Activated CD8-positive, alpha-beta memory T cell treated with anti-CD3 and anti-CD28 coated beads, Interleukin-2, amount 10 ng/mL, durations not matched to agents 7 days and 5 days (primary cell): ENCODE results near the gene SEC22A. TPM values are rescaled to one million over a fixed set of nuclear protein-coding genes. Genes with fewer than 3 reads are reported as not detected.

Experiments
- ATAC-seq: fragments of 150-1000 bp; cut with Tn5 transposase; one replicate; pipeline ENCODE4 v1.10.0; 2021; ENCODE audit warnings: moderate library complexity
- CTCF ChIA-PET: fragments of 350-600 bp; sonication (Branson Sonifier 250); formaldehyde crosslinking; loops from one replicate; lab custom pipeline; 2021; ENCODE audit warnings: antibody characterized with exemption; lab: Charles Lee
- DNase-seq: peaks from one replicate; pipeline ENCODE4 v3.0.0-alpha.2; 2020
- H3K27ac Mint-ChIP-seq: one replicate; pipeline ENCODE4 v1.8.0; 2021; ENCODE audit warnings: mild to moderate bottlenecking, mixed read lengths
- H3K27me3 Mint-ChIP-seq: one replicate; pipeline ENCODE4 v1.8.0; 2021; ENCODE audit warnings: mixed read lengths
- H3K36me3 Mint-ChIP-seq: one replicate; pipeline ENCODE4 v1.8.0; 2021; ENCODE audit warnings: mild to moderate bottlenecking, mixed read lengths
- H3K4me1 Mint-ChIP-seq: one replicate; pipeline ENCODE4 v1.8.0; 2021; ENCODE audit warnings: mixed read lengths
- H3K4me3 Mint-ChIP-seq: one replicate; pipeline ENCODE4 v1.8.0; 2021; ENCODE audit warnings: mild to moderate bottlenecking, moderate library complexity, mixed read lengths
- H3K9me3 Mint-ChIP-seq: one replicate; pipeline ENCODE4 v1.8.0; 2022; ENCODE audit warnings: low read depth, mixed read lengths
- total RNA-seq, 2 experiments: library from RNA; stranded (reverse); gene quantifications; one replicate each; pipeline ENCODE4 v1.2.3, GENCODE V29; 2021

SEC22A gene, protein sequence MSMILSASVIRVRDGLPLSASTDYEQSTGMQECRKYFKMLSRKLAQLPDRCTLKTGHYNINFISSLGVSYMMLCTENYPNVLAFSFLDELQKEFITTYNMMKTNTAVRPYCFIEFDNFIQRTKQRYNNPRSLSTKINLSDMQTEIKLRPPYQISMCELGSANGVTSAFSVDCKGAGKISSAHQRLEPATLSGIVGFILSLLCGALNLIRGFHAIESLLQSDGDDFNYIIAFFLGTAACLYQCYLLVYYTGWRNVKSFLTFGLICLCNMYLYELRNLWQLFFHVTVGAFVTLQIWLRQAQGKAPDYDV
- total RNA-seq, result 10 to 100 TPM; 14.5 to 15.2 TPM

DNA sequence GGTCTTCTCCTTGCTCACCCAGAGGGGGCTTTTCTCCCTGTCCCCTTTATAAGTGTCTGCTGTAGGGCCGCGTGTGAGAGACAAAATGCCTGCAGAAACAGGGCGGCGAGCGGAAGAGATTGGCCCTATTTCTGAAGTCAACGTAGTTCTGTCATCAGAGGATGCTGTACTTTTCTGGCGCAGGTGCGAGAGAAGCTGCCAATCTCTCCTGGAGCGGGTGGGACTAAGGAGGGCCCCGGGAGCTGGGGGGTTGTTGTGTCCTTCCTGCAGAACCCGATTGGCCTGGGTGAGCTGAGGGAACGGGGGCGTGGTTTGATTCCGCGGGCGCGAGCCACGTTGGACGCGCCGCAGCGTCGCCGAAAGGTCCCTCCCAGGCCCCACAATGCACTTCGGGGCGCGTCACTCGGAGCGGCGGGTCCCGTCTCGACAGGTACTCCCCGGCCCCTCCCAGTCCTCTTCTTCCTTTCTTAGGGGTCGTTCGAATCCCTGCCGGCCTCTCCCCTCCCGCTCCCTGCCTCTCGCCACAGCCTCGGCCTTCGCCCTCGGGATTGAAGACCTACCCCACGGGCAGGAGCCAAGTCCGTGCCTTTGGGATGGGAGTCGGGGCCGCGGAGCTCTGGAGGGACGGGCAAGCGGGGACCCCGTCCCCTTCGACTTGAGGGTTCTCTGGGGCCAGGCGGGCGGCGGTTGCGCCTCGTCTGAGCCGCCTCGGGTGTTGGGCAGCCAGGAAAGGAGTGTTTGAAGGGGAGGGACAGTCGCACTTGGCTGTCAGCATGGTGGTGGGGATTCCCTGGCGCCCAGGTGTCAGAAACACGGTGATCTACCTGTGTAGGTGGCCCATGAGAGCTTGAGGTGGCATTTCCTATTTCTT lies at the start of gene SEC22A:
TSS of gene SEC22A (plus strand) at position 387 of the 871 bp plus-strand sequence. CDS start 7,275 bp downstream, outside the sequence.
- Mint-ChIP-seq H3K27ac (peak within 1 kb of the TSS; percentile 94), H3K36me3 (peaks cover under 1% of the 10 kb centered on the region), H3K4me3 (peak within 1 kb of the TSS; percentile 86), H3K9me3 (peaks cover 5% of the 10 kb centered on the region), H3K27me3 (peaks cover 3% of the 10 kb centered on the region), H3K4me1 (peaks cover 26% of the 10 kb centered on the region)
- ATAC-seq (peak; percentile 99), DNase-seq (peak; percentile 98)
- CTCF ChIA-PET, result interaction anchor here (1.0 to 1.1 kb wide), 2 partner anchors 13 to 408 kb away, joined by 3 to 4 read pairs; partner anchors contain the start of gene HSPBAP1

DNA sequence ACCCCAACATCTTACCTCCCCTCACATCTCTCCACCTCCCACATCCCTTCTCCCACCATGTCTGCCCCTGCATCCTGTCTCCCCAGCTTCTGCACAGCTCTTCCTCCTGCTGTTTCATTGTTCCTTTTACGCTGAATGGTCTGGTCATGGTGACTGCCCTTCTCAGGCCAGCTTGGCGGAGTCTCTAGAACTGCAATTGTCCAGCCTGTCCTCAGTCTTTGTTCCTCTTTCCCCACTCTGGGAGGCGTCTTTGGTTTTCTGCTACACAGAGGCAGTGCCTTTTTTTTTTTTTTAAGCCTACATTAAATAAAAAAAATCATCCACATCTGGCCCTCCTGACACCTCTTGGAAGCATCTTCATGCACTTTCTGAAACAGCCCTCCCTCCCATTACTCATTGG lies 49.1 kb upstream of the SEC22A start:
- DNase-seq, result peak; percentile 22
- no peaks in the 10 kb centered on the region for H3K4me1 Mint-ChIP-seq
- no peak for ATAC-seq
- no peaks in the 10 kb centered on the region for H3K9me3 Mint-ChIP-seq
- CTCF ChIA-PET, result no interaction called here
- H3K27me3 Mint-ChIP-seq, result no peaks in the 10 kb centered on the region
- H3K4me3 Mint-ChIP-seq, result no peak overlapping the region
- H3K36me3 Mint-ChIP-seq, result peaks cover 28% of the 10 kb centered on the region
- H3K27ac Mint-ChIP-seq, result no peak overlapping the region

DNA sequence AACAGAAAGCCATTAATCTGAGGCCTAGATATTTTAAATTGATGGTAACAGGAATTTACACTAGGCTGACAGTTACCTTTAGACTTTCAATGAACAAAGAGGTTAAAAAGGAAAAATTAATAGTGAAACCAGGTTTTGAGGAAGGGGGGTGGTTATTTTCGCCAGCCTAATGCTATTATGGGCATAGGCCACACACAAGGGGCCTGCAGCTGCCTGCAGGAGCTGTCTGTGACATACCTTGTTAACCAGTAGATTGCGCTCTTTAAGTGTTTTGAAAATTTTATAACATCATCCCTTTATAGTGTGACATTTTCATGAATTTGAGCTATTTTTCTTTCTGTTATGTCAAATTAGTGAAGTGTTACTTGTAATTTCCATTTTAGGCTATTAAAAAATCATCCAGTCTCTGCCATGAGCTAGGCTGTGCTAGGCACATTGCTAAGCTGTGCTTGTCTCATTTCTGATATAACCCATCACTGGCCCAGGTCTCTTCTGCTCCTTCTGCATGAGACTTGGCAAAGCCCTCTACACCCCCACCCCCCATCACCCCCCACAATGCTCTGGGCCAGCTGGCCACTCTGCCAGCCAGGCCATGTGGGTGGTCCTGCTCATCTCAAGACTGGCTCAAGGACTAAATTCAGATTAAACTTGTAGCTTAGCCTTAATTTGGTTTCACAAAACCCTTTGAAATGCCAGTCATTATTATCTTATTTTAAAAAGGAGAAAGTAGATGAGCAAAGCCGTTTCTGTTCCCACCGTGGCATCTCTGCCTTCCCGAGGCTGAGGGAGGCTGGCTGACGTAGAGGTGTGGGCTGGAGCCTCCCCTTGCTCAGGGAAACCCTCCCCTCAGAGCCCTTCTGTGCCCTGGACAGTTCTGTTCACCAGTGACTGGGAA lies 48.4 kb upstream of the SEC22A start:
- CTCF ChIA-PET, result no interaction called here
- H3K4me3 Mint-ChIP-seq, result no peak overlapping the region
- H3K4me1 Mint-ChIP-seq, result no peaks in the 10 kb centered on the region
- H3K27ac Mint-ChIP-seq, result no peak overlapping the region
- H3K27me3 Mint-ChIP-seq, result no peaks in the 10 kb centered on the region
- H3K9me3 Mint-ChIP-seq, result no peaks in the 10 kb centered on the region
- ATAC-seq (no peak), DNase-seq (peak; percentile 21)
- H3K36me3 Mint-ChIP-seq, result peaks cover 28% of the 10 kb centered on the region

DNA sequence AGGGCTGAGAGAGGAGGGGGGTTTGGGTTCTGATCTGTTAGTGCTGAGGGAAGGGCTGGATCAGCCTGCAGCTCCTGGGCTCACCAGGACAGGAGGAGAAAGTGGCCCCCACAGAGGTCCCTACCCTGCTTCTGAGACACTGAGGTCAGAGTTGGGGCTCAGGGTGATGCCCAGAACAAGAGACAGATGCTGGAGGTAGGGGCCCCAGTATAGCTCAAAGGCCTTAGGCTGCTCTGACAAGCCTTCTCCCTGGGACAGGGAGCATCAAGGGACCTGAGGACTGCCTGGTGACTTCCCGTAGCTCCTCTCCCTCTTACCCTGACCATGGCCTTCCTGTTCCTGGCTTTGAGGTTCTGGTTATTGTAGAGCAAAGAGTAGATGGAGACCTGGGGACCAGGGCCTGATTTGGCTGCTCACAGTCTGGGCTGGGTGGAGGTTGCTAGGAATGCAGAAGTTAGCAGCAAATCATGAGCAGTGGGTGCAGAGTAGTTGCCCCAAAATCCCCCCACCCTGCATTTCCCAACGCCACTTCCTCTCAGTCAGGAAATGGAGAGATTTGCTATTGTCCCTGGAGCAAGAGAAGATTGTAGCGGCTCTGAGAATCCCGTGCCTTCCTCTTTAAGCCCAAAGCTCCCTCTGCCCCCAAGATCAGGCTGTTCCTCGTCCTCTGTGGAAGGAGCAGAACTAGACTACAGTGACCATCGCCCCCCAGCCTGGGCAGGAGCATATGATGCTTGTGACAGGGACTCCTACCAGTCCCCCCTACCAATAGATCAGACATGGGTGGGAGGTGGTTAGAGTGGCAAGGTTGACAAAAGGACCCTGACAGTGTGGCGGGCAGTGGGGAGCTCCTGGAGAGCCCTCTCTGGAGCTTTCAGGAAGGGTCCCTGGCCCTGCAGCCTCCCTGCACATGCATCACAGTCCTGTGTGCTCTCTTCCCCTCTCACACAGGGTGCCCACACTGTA lies 47.4 kb upstream of the SEC22A start:
- Mint-ChIP-seq H3K36me3 (peaks cover 20% of the 10 kb centered on the region), H3K4me1 (no peaks in the 10 kb centered on the region), H3K4me3 (no peak overlapping the region), H3K27me3 (no peaks in the 10 kb centered on the region), H3K9me3 (no peaks in the 10 kb centered on the region), H3K27ac (no peak overlapping the region)
- ATAC-seq (no peak), DNase-seq (peak; percentile 25)
- CTCF ChIA-PET, result no interaction called here

DNA sequence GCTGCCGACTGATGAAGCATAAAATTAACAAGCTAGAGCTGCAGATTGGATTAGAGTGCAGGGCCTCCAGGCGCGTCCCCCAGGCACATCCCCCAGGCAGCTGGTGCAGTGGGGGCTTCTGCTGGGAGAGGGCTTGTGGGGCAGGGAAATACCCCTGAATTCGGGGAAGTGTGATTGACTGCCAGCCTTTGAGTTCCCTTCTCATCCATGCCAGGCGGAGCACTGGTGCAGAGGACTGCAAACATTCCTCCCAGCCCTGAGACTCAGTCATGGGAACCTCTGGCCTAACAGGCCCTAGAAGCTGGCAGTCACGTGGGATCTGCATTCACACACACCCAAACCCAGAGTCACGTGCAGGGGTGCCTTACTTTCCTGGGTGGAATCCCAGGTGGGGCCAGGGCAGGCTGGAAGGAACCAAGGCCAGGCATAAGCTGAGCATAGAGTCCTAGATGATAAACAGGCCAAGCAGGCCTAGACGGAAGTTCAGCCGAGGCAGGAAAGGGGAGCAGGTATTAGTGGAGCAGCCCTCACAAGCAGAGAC lies 46.2 kb upstream of the SEC22A start:
- Mint-ChIP-seq H3K27ac (no peak overlapping the region), H3K36me3 (peaks cover 7% of the 10 kb centered on the region), H3K4me3 (no peak overlapping the region), H3K4me1 (no peaks in the 10 kb centered on the region), H3K27me3 (no peaks in the 10 kb centered on the region), H3K9me3 (no peaks in the 10 kb centered on the region)
- no peak for ATAC-seq
- peak; percentile 33 for DNase-seq
- CTCF ChIA-PET, result no interaction called here

DNA sequence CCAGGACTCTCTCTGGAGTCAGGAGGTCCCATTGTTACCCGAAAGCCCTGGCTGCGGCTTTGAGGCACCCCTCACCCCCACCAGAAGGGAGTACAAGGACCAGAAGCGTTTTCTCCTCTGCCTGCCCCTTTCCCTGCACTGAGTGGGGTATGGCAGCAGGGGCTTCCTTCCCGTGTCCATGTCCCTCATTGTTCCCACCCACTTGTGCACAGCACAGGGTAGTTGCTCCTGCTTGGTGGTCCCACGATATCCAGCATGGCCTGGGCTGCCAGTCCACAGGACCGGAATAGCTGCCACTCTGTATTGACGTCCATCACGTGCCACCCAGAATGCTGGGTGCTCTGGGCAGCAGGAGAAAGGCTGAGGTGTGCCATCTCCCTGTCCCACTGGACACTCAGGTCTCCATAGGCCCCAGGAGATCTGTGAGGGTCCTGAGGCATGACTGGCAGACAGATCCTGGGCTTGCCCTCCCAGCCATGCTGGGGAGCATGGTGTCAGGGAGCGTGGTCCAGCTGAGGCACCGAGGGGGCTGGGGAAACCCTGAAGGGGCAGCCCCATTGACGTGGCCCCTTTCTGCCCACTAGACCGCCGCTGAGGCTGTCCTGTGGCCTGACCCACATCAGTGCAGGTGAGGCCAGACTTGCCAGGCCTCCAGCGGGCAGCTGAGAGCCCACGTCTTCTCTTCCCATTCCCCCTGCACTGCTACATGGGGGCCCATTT lies 45.3 kb upstream of the SEC22A start:
- ATAC-seq (no peak), DNase-seq (peak; percentile 32)
- no peaks in the 10 kb centered on the region for H3K9me3 Mint-ChIP-seq
- no peaks in the 10 kb centered on the region for H3K4me1 Mint-ChIP-seq
- H3K27ac Mint-ChIP-seq, result no peak overlapping the region
- no peaks in the 10 kb centered on the region for H3K36me3 Mint-ChIP-seq
- CTCF ChIA-PET, result no interaction called here
- H3K4me3 Mint-ChIP-seq, result no peak overlapping the region
- no peaks in the 10 kb centered on the region for H3K27me3 Mint-ChIP-seq

DNA sequence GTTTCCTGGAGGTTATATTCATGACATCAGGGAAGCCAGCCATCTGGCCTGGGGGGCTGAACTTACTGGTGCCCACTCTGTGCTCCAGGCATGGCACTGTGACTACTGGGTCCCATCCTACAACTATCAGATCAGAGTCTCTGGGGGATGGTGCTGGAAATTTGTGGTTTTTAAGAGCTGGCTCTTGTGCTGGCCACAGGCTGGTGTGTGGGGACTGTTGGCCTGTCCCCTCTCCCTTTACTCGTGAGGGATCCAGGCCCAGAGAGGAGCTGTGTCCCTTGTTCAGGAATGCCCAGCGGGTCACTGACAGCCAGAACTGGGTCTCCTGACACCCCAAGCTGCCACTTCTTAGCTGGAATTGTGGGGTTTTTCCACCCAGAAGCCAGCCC lies 44.5 kb upstream of the SEC22A start:
- no peak overlapping the region for H3K27ac Mint-ChIP-seq
- DNase-seq (peak; percentile 31), ATAC-seq (no peak)
- H3K4me1 Mint-ChIP-seq, result no peaks in the 10 kb centered on the region
- H3K9me3 Mint-ChIP-seq, result no peaks in the 10 kb centered on the region
- CTCF ChIA-PET, result no interaction called here
- H3K36me3 Mint-ChIP-seq, result no peaks in the 10 kb centered on the region
- no peak overlapping the region for H3K4me3 Mint-ChIP-seq
- no peaks in the 10 kb centered on the region for H3K27me3 Mint-ChIP-seq

DNA sequence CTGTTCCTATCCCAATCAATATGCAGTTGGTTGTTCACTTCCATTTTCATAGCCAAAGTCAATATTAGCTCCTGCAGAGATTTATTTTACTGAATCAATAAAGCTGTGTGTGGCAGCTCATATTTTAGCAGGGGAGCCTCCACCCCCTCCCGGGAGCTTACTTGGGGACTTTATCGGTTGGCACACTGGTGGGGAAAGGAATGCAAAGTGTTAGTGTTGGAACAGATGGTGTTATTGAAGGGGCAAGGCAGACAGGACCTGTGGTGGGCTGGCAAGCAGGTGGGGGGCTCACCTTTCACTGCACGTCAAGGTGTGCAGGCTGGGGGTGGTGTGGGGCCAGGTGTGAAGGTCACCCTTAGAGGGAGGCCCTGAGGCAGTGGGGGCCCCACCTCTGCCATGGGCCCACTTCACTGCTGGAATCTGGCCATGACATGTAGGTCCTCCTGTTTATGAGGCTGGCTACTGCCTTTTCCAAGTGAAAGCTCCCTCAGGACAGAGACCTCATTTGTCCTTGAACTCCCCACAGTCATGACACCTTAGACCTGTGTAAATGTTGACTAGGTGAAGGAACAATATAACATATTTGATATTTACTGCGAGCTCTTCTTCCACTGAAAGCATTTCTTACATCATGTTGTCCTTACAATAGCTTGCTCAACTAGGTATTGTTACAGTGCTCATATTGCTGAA lies 44.0 kb upstream of the SEC22A start:
- Mint-ChIP-seq H3K27ac (no peak overlapping the region), H3K9me3 (no peaks in the 10 kb centered on the region), H3K4me1 (no peaks in the 10 kb centered on the region), H3K36me3 (no peaks in the 10 kb centered on the region), H3K4me3 (no peak overlapping the region), H3K27me3 (no peaks in the 10 kb centered on the region)
- ATAC-seq (no peak), DNase-seq (peak; percentile 22)
- CTCF ChIA-PET, result no interaction called here

DNA sequence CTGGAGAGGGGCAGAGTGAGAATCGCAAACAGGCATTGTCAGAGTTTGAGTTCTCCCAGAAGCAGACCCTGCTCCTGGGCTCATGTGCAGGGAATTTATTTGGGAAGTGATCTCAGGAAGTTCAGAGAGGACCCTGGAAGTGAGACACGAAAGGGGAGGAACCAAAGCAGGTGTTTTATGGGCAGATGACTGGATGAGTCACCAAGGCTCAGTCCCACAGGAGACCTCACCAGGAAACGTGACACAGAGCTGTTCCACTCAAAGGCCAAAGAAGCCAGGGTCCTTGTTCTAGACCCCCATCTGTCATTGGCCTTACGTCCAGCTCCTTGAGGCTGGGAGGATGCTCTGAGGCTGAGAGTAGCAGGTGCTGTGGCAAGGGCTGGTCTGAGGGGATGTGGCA lies 43.4 kb upstream of the SEC22A start:
- H3K4me3 Mint-ChIP-seq, result no peak overlapping the region
- no peaks in the 10 kb centered on the region for H3K36me3 Mint-ChIP-seq
- no peaks in the 10 kb centered on the region for H3K27me3 Mint-ChIP-seq
- CTCF ChIA-PET, result no interaction called here
- no peaks in the 10 kb centered on the region for H3K4me1 Mint-ChIP-seq
- no peak overlapping the region for H3K27ac Mint-ChIP-seq
- no peak for ATAC-seq
- H3K9me3 Mint-ChIP-seq, result no peaks in the 10 kb centered on the region
- no peak for DNase-seq

DNA sequence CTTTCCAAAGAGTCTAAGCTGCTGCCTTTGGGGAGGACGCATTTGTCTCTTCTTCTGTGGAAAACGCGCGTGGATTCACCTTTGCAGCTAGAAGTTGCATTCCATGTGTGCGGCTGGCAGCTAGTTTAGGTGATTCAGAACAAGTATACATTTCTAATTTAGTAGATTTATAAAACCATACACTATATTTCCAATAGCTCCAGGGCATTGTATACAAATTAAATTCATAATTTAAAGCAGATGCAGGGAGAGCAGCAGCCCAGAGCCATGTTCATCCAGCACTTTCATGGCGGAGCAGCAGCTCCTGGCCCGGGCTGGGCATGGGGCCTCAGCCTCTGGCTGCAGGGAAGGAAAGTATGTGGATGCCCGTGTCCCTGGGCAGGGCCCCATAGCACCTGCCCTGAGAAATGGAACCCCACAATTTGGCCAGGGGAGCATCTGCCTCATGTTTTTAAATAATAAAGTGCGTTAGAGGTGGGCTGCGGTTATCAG lies 42.8 kb upstream of the SEC22A start:
- no peak for ATAC-seq
- Mint-ChIP-seq H3K4me3 (no peak overlapping the region), H3K27me3 (no peaks in the 10 kb centered on the region), H3K27ac (no peak overlapping the region), H3K36me3 (no peaks in the 10 kb centered on the region), H3K4me1 (no peaks in the 10 kb centered on the region), H3K9me3 (no peaks in the 10 kb centered on the region)
- no peak for DNase-seq
- CTCF ChIA-PET, result no interaction called here

DNA sequence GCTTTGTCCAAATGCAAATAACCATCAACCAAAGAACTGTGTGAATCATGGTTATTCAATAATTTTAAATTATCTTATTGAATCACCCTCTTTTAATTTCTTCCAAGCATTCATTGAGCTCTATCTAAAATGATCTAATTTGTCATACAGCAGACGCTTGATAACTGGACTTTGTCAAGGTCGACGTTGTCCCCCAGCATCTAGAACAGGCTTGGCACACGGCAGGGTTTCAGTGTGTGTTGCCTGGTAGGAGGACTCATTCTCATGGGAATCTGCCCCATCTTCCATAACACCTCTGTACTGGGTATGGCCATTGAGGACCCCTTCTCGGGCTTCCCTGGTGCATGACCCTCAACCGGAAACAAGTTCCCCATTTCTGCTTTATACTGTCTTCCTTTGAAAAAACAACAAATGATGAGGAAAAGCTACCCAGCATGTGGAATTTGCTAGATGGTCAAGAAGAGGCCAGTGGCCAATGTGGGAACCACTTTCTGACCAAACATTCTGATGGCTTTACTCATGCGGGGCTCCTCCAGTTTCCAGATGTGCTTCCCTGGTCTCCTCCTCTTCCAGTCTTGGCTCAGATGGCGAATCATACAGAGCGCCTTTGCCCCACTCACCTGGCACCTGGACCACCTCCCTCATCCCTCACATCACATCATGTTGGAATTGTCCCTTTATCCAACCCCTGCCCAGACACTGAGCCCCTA lies 41.7 kb upstream of the SEC22A start:
- H3K4me3 Mint-ChIP-seq, result no peak overlapping the region
- CTCF ChIA-PET, result no interaction called here
- peaks cover 6% of the 10 kb centered on the region for H3K36me3 Mint-ChIP-seq
- H3K27ac Mint-ChIP-seq, result no peak overlapping the region
- no peaks in the 10 kb centered on the region for H3K9me3 Mint-ChIP-seq
- ATAC-seq (no peak), DNase-seq (no peak)
- no peaks in the 10 kb centered on the region for H3K4me1 Mint-ChIP-seq
- no peaks in the 10 kb centered on the region for H3K27me3 Mint-ChIP-seq
